Measurements from ENCODE around the gene ITPRIPL2.
A peak's percentile ranks its signal among the peaks of the same experiment; 100 is the strongest.

ITPRIPL2 gene

GRCh38 chr16:19168371-19169081 is 54.8 kb downstream of the ITPRIPL2 start:
- H3K36me3 ChIP-seq (ENCODE audit: control insufficient read depth in 4 of 4, insufficient read depth in 4 of 4, low read length in 3 of 4): no peaks in the 10 kb centered on the region
- POLR2A ChIA-PET: no interaction called here
- CTCF ChIA-PET: interaction anchor here (2.2 kb wide), 1 partner anchor 11 kb away, joined by 8 read pairs; no protein-coding TSS in a partner anchor
- peak overlapping the region in 5 of 7 experiments; percentile 25 to 63 (median 56) for H3K4me3 ChIP-seq (ENCODE audit: control insufficient read depth in 1 of 7, extremely low read depth in 1 of 7, insufficient read depth in 4 of 7, low read depth in 2 of 7, low read length in 6 of 7)
- peaks cover 8 to 63% (median 18%) of the 10 kb centered on the region in 5 experiments for H3K27me3 ChIP-seq (replicated peaks in 2 of 5; ENCODE audit: control insufficient read depth in 4 of 5, insufficient read depth in 5 of 5, low read length in 4 of 5)
- peaks cover 0 to 2% (median 0%) of the 10 kb centered on the region in 5 experiments for H3K9me3 ChIP-seq (ENCODE audit: control extremely low read depth in 1 of 5, control insufficient read depth in 4 of 5, insufficient read depth in 2 of 5, low read depth in 1 of 5, low read length in 4 of 5)
- peaks cover 0 to 9% (median 8%) of the 10 kb centered on the region in 4 experiments for H3K4me1 ChIP-seq (ENCODE audit: control extremely low read depth in 1 of 4, control insufficient read depth in 4 of 4, insufficient read depth in 4 of 4, low read length in 3 of 4)
- H3K27ac ChIP-seq (ENCODE audit: insufficient read depth in 1 of 2, low read depth in 1 of 2, low read length in 2 of 2, poor library complexity in 1 of 2, severe bottlenecking in 2 of 2): no peak overlapping the region
- WGBS (ENCODE audit: insufficient coverage): 0% methylated on average over 32 of the region's 68 CpGs
- DNase-seq: peak in 2 of 3 donors; percentile 18 to 24

- H3K4me1 ChIP-seq (ENCODE audit: control extremely low read depth in 1 of 4, control insufficient read depth in 4 of 4, insufficient read depth in 4 of 4, low read length in 3 of 4): peaks cover 0 to 9% (median 8%) of the 10 kb centered on the region in 4 experiments
- no peak for DNase-seq
- H3K27me3 ChIP-seq (replicated peaks in 2 of 5; ENCODE audit: control insufficient read depth in 4 of 5, insufficient read depth in 5 of 5, low read length in 4 of 5): peaks cover 9 to 69% (median 18%) of the 10 kb centered on the region in 5 experiments
- H3K9me3 ChIP-seq (ENCODE audit: control extremely low read depth in 1 of 5, control insufficient read depth in 4 of 5, insufficient read depth in 2 of 5, low read depth in 1 of 5, low read length in 4 of 5): peaks cover 0 to 2% (median 0%) of the 10 kb centered on the region in 5 experiments
- 13% methylated on average over 19 of the region's 19 CpGs for WGBS (ENCODE audit: insufficient coverage)
- no peak overlapping the region for H3K27ac ChIP-seq (ENCODE audit: insufficient read depth in 1 of 2, low read depth in 1 of 2, low read length in 2 of 2, poor library complexity in 1 of 2, severe bottlenecking in 2 of 2)
- H3K36me3 ChIP-seq (ENCODE audit: control insufficient read depth in 4 of 4, insufficient read depth in 4 of 4, low read length in 3 of 4): no peaks in the 10 kb centered on the region
- H3K4me3 ChIP-seq (ENCODE audit: control insufficient read depth in 1 of 7, extremely low read depth in 1 of 7, insufficient read depth in 4 of 7, low read depth in 2 of 7, low read length in 6 of 7): no peak overlapping the region
- ChIA-PET CTCF (interaction anchor here (1.1 to 2.2 kb wide), 2 partner anchors 10 to 13 kb away, joined by 3 to 8 read pairs; no protein-coding TSS in a partner anchor), POLR2A (no interaction called here)
Observed at GRCh38 chr16:19169082-19169639, 55.4 kb downstream of the ITPRIPL2 start.

GRCh38 chr16:19170043-19170655 is 56.4 kb downstream of the ITPRIPL2 start:
- H3K9me3 ChIP-seq (ENCODE audit: control extremely low read depth in 1 of 5, control insufficient read depth in 4 of 5, insufficient read depth in 2 of 5, low read depth in 1 of 5, low read length in 4 of 5): peaks cover 0 to 2% (median 0%) of the 10 kb centered on the region in 5 experiments
- H3K4me3 ChIP-seq (ENCODE audit: control insufficient read depth in 1 of 7, extremely low read depth in 1 of 7, insufficient read depth in 4 of 7, low read depth in 2 of 7, low read length in 6 of 7): no peak overlapping the region
- 85% methylated on average over 7 of the region's 7 CpGs for WGBS (ENCODE audit: insufficient coverage)
- no peak for DNase-seq
- POLR2A ChIA-PET: no interaction called here
- H3K4me1 ChIP-seq (ENCODE audit: control extremely low read depth in 1 of 4, control insufficient read depth in 4 of 4, insufficient read depth in 4 of 4, low read length in 3 of 4): peaks cover 0 to 9% (median 8%) of the 10 kb centered on the region in 4 experiments
- peaks cover 9 to 72% (median 16%) of the 10 kb centered on the region in 5 experiments for H3K27me3 ChIP-seq (replicated peaks in 2 of 5; ENCODE audit: control insufficient read depth in 4 of 5, insufficient read depth in 5 of 5, low read length in 4 of 5)
- CTCF ChIA-PET: interaction anchor here (1.1 to 2.2 kb wide), 2 partner anchors 9 to 14 kb away, joined by 3 to 8 read pairs; no protein-coding TSS in a partner anchor
- no peaks in the 10 kb centered on the region for H3K36me3 ChIP-seq (ENCODE audit: control insufficient read depth in 4 of 4, insufficient read depth in 4 of 4, low read length in 3 of 4)
- no peak overlapping the region for H3K27ac ChIP-seq (ENCODE audit: insufficient read depth in 1 of 2, low read depth in 1 of 2, low read length in 2 of 2, poor library complexity in 1 of 2, severe bottlenecking in 2 of 2)

Measured in common myeloid progenitor, CD34-positive (primary cell).